ENCODE results near the gene CRAT.

The CRAT gene

DNA sequence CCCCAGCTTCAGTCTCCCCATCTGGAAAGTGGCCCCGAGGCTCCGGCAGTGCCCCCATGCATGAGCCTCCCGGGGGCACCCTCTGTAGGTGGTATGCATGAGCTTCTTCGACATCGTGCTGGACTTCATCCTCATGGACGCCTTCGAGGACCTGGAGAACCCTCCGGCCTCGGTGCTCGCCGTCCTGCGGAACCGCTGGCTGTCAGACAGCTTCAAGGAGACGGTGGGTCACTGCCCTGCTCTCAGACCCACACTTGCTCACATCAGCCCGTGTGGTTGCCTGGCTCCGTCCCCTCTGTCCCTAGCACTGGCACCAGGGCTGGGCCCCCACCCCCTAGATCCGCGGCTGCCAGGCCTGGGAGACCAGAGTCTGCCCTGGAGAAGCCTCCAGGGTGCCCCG, 42.5 kb downstream of the CRAT start:
- no peak for DNase-seq (ENCODE audit: low read depth, low spot score)

DNA sequence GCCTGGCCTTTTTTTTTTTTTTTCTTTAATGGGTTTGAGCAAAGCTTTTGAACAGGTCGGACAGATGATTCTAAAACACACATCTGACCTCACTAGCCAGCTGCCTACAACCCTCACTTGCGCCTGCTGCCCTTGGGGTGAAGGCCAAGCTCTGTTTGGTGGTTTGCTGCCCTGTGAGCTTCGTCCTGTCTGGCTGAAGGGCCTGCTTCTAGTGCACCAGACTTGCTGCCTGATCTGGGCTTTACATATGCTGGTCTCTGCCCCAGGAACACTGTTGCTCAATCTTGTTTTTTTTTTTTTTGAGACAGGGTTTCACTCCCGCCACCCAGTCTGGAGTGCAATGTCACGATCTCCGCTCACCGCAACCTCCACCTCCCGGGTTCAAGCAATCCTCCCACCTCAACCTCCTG, 46.1 kb downstream of the CRAT start:
- no peak for DNase-seq (ENCODE audit: low read depth, low spot score)

DNA sequence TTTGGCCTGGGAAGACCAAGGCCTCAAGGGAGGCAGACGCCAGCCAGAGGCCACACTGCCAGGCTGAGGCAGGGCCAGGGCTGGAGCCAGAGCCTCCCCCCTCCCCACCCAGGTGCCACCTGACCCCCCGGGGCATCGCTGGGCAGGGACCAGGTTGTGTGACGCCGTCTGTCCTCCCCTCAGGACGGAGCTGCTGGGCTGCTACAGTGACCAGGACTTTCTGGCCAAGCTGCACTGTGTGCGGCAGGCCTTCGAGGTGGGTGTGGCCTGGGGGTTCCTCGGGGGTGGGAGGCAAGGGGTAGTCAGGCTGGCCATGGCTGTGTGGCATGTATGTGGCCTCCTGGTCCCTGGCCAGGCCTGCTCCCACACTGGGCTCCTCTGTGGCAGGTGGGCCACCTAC, 47.5 kb downstream of the CRAT start:
- no peak for DNase-seq (ENCODE audit: low read depth, low spot score)

DNA sequence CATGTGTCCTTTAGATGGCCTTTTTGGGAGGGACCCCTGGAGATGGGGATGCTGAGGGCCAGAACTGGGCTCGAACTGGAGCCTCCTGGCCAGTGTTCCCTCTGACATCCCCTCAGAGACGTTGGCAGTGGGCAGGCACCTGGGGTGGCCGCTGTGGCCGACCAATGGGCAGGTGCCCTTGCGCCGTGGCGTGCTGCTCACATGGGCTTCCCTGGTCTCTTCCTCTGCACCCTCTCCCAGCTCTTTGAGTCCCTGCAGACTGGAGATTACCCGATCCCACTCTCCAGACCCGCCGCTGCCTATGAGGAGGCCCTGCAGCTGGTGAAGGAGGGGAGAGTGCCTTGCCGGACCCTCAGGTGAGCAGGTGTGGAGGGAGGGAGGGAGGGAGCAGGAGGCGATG, 49.6 kb downstream of the CRAT start:
- DNase-seq (ENCODE audit: low read depth, low spot score): no peak

DNA sequence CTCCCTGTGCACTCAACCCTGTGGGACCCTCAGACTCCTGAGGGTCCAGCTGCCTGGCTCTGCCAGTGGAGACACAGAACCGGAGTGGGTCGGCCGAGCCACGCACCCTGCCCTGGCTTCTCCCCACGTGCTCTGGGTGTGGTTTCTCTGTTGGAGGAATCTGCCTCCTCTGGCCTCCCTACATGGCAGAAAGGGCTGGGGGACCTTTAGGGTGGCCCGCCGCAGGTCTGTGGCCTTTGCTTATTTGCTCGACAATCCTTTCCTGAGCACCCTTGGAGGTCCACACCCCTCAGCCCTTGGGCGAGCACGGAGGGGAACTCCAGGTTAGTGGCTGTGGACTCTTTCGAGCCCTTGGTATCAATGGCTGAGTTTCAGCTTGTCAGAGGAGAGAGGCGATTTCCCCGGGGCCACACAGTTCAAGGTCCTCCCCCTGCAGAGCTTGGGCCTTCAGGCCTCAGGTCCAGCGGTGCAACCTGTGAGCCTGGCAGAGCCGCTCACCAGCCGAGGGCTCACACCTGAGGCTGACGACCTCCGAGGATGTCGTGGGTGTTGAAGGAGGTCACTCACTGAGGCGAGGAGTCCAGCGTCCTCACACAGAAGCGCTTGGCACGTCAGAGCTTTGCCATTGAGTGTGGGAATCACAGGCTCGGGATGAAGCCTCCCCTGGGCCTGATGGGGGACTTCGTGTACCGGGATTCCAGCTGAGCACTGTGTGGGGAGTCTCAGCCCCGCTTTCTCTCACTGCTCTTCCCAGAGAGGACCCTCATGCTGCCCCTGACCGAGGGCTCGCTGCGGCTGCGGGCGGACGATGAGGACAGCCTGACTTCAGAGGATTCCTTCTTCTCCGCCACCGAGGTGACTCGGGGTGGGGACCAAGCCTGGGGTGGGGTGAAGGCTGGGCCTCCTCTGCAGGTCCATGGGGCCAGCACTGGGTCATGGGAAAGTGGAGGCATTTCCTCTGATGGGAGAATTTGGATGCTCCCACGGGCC, 50.5 kb downstream of the CRAT start:
- no peak for DNase-seq (ENCODE audit: low read depth, low spot score)

DNA sequence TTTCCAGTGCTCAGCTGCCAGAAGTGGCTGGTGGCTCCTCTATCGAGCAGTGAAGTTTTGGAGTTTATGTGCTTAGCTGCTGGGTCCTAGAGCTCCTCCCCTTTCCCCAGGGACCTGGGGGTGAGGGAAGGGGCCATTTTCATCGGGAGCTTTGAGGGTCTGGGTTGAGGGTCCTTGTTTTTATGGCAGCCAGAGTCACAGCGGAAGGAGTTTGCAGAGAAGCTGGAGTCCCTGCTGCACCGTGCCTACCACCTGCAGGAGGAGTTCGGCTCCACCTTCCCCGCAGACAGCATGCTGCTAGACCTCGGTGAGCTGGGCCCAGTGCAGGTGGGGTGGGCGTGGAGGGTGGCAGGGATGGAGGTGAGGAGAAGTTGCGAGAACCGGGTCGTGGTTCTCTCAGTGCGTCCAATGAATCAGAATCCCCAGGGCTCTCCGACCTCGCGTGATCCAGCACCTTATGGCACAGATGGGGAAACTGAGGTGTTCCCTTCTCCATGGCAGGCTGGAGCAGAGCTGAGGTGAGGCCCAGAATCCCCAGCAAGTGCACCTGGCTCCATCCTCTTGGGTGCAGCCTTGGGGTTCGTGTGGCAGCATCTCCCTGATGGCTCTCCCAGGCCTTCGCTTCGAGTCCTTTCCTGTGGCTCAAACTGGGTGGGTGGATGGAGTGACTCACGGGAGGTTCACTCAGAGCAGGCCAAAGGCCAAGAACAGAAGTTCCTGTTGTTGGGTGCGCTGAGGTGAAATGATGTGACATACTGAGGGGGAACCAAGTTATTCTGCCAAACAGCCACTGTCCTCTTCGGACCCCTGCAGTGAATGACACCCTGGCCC, 51.4 kb downstream of the CRAT start:
- no peak for DNase-seq (ENCODE audit: low read depth, low spot score)

DNA sequence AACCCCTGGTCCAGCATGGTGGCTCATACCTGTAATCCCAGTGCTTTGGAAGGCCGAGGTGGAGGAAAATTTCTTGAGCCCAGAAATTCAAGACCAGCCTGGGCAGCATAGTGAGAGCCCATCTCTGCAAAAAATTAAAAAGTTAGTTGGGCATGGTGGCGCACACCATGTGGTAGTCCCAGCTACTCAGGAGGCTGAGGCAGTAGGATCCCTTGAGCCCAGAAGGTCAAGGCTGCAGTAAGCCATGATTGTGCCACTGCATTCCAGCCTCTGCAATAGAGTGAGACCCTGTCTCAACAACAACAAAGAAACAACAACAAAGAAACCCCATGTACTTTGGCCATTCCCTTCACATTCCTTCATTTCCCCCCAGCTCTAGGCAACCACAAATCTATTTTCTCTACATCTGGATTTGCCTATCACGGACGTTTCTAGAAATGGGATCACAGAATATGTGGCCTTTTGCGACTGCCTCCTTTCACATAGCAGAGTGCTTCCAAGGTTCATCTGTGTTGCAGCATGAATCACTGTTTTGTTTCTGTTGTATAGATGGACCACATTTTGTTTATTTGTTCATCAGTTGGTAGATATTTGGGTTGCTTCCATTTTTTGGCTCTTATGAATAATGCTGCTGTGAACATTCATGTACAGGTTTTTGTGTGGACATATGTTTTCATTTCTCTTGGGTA, 56.3 kb downstream of the CRAT start:
- DNase-seq (ENCODE audit: low read depth, low spot score): no peak

DNA sequence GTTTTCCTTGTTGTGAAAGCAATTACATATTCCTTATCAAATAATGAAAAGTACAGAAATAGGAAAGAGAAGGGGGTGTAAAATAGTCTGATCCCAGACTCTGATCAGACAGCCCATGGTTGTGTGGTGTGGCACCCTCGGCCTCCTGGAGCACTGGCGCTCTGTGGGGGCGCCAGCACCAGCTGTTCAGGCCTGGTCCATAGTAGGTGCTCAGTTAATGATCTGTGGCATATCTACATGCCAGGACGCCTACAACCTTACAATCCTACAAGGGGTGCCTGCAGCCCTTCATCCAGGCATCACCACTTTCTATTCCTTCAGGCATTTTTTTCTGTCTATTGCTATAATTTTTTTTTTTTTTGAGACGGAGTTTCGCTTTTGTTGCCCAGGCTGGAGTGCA, 57.6 kb downstream of the CRAT start:
- no peak for DNase-seq (ENCODE audit: low read depth, low spot score)

DNA sequence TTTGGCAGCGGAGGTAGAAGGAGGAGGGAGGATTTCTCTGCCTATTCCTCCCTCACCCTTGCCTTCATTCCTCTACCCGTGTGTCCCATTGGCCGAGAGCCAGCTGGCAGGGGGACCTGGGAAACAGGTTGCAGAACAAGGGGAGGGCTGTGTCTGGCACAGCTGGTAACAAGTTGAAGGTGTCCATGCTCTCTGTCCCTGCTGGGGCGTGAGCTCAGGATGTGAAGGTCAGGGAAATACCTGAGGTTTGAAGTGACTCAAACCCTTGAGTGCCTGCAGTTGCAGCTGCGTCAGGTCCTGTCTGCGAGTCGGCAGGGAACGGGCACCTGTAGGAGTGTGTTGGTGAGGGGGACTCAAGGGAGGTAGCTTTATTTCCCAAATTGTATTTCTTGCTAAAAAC, 58.0 kb downstream of the CRAT start:
- DNase-seq (ENCODE audit: low read depth, low spot score): no peak

Data from ELF-1 (cell line).